Tibial nerve (tissue), 4 donors: ENCODE results near the gene CDON. TPM values are rescaled to one million over a fixed set of nuclear protein-coding genes. Genes with fewer than 3 reads are reported as not detected.

Source experiments
- DNase-seq, 2 donors: peaks; one replicate each; pipeline ENCODE4 v3.0.0-alpha.2; 2019; ENCODE audit warnings: low spot score in 2 of 2
- H3K27ac ChIP-seq, 4 donors: fragments of 200-600 bp; sonication (generic) in 3 of 4; one replicate each; pipeline ENCODE4 v1.5.1; 2017 to 2019; ENCODE audit warnings: mild to moderate bottlenecking in 1 of 4
- H3K27me3 ChIP-seq, 2 donors: fragments of 200-600 bp; sonication (generic) in 1 of 2; one replicate each; pipeline versions ENCODE4 v1.5.1 to v1.6.0; 2017 to 2019
- H3K36me3 ChIP-seq, 3 donors: fragments of 200-600 bp; sonication (generic); one replicate each; pipeline ENCODE4 v1.5.1; 2018 to 2019
- H3K4me1 ChIP-seq, 4 donors: fragments of 200-600 bp; sonication (generic) in 3 of 4; one replicate each; pipeline ENCODE4 v1.5.1; 2017 to 2019
- H3K4me3 ChIP-seq, 4 donors: fragments of 200-600 bp; sonication (generic) in 3 of 4; one replicate each; pipeline ENCODE4 v1.5.1; 2017 to 2019; ENCODE audit warnings: mild to moderate bottlenecking in 1 of 4, moderate library complexity in 1 of 4
- H3K9me3 ChIP-seq, 4 donors: fragments of 200-600 bp; sonication (generic) in 3 of 4; one replicate each; pipeline ENCODE4 v1.5.1; 2017 to 2019
- EP300 ChIP-seq, 2 donors: sonication (generic); formaldehyde crosslinking; IDR thresholded peaks; one replicate each; pipeline ENCODE4 v1.6.1; 2017; ENCODE audit warnings: antibody characterized with exemption in 2 of 2, mild to moderate bottlenecking in 1 of 2
- POLR2A ChIP-seq, 2 donors: fragments of 450-650 bp; IDR thresholded peaks; one replicate each; pipeline ENCODE4 v1.6.1; 2017; ENCODE audit warnings: antibody characterized with exemption in 2 of 2, mild to moderate bottlenecking in 2 of 2, moderate library complexity in 2 of 2
- WGBS, 2 donors: methylation state at CpG; one replicate each; pipeline ENCODE4 v1.1.5; 2018; 5-methylcytosine and 5-hydroxymethylcytosine counted together
- total RNA-seq, 4 donors: library from RNA; depleted of rRNA; stranded (reverse); fragments of >200 nt; gene quantifications; one replicate each; pipeline ENCODE4 v1.1.0, GENCODE V29; 2016
- TF ChIP-seq, protein P1 (sequence below), 5 experiments: fragments of 200-600 bp in 3 of 5; fragments of 450-650 bp in 2 of 5; sonication (generic) in 3 of 5; IDR thresholded peaks; one replicate each; pipeline ENCODE4 v1.5.1; 2016 to 2019; ENCODE audit warnings: antibody characterized with exemption in 5 of 5, mild to moderate bottlenecking in 3 of 5, moderate library complexity in 2 of 5

The CDON gene
- total RNA-seq, 4 donors from 2014 or later, result 14.4 to 25.9 (median 15.3) TPM

GRCh38 chr11:125938418-125938817 lies 124.2 kb downstream of the CDON start:
- TF ChIP-seq, protein P1, sequence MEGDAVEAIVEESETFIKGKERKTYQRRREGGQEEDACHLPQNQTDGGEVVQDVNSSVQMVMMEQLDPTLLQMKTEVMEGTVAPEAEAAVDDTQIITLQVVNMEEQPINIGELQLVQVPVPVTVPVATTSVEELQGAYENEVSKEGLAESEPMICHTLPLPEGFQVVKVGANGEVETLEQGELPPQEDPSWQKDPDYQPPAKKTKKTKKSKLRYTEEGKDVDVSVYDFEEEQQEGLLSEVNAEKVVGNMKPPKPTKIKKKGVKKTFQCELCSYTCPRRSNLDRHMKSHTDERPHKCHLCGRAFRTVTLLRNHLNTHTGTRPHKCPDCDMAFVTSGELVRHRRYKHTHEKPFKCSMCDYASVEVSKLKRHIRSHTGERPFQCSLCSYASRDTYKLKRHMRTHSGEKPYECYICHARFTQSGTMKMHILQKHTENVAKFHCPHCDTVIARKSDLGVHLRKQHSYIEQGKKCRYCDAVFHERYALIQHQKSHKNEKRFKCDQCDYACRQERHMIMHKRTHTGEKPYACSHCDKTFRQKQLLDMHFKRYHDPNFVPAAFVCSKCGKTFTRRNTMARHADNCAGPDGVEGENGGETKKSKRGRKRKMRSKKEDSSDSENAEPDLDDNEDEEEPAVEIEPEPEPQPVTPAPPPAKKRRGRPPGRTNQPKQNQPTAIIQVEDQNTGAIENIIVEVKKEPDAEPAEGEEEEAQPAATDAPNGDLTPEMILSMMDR (IDR thresholded peaks at IDR 0.05), result no peak
- TF ChIP-seq POLR2A (IDR thresholded peaks at IDR 0.05), result no peak
- TF ChIP-seq EP300 (IDR thresholded peaks at IDR 0.05), result no peak
- Histone ChIP-seq H3K4me3 (no peak overlapping the region), H3K4me1 (no peaks in the 10 kb centered on the region), H3K36me3 (no peaks in the 10 kb centered on the region), H3K27me3 (no peaks in the 10 kb centered on the region), H3K27ac (no peak overlapping the region), H3K9me3 (no peaks in the 10 kb centered on the region)
- no peak for DNase-seq
- 91 to 95% methylated on average over 5 of the region's 5 CpGs for WGBS, 2 donors

GRCh38 chr11:125935618-125936199 lies 127.0 kb downstream of the CDON start:
- no peak for DNase-seq
- Histone ChIP-seq H3K9me3 (no peaks in the 10 kb centered on the region), H3K4me1 (no peaks in the 10 kb centered on the region), H3K27ac (no peak overlapping the region), H3K4me3 (no peak overlapping the region), H3K27me3 (no peaks in the 10 kb centered on the region), H3K36me3 (no peaks in the 10 kb centered on the region)
- WGBS, 2 donors, result 56 to 62% methylated on average over 12 of the region's 12 CpGs
- TF ChIP-seq, protein P1 (IDR thresholded peaks at IDR 0.05), result no peak
- TF ChIP-seq POLR2A (IDR thresholded peaks at IDR 0.05) (no peak), EP300 (IDR thresholded peaks at IDR 0.05) (no peak)

DNA sequence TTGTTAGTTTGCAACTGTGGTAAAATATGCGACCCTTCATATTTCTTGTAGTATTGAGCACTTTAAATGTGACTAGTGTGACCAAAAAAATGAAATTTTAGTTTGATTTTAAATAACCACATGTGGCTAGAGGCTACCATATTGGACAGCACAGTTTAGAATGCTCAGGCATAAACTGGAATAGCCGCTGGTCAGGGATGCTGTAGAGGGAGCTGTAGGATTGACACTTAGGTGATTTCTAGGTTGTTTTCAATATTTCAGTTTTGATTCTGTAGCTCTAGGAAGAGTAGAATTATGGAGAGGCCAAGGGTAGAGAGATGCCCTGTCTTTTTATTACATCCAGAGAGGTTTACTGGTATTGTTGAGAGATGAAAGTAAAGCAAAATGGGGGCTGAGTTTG lies 127.6 kb downstream of the CDON start:
- H3K4me1 ChIP-seq, result no peaks in the 10 kb centered on the region
- TF ChIP-seq, protein P1 (IDR thresholded peaks at IDR 0.05), result no peak
- TF ChIP-seq POLR2A (IDR thresholded peaks at IDR 0.05) (no peak), EP300 (IDR thresholded peaks at IDR 0.05) (no peak)
- no peaks in the 10 kb centered on the region for H3K36me3 ChIP-seq

GRCh38 chr11:125934473-125934872 lies 128.2 kb downstream of the CDON start:
- H3K36me3 ChIP-seq, result no peaks in the 10 kb centered on the region
- H3K4me3 ChIP-seq, result no peak overlapping the region
- no peaks in the 10 kb centered on the region for H3K9me3 ChIP-seq
- TF ChIP-seq POLR2A (IDR thresholded peaks at IDR 0.05), result no peak
- no peak for TF ChIP-seq EP300 (IDR thresholded peaks at IDR 0.05)
- TF ChIP-seq, protein P1 (IDR thresholded peaks at IDR 0.05), result no peak
- WGBS, 2 donors, result 95 to 97% methylated on average over 8 of the region's 8 CpGs
- no peak overlapping the region for H3K27ac ChIP-seq
- H3K27me3 ChIP-seq, result no peaks in the 10 kb centered on the region
- no peaks in the 10 kb centered on the region for H3K4me1 ChIP-seq
- no peak for DNase-seq

More for the DNA sequence above, 127.6 kb downstream of the CDON start:
- Histone ChIP-seq H3K9me3 (no peaks in the 10 kb centered on the region), H3K27me3 (no peaks in the 10 kb centered on the region), H3K4me3 (no peak overlapping the region), H3K27ac (no peak overlapping the region)
- no peak for DNase-seq
- 93 to 94% methylated on average over 2 of the region's 2 CpGs for WGBS, 2 donors

- Histone ChIP-seq H3K4me3 (no peak overlapping the region), H3K9me3 (no peaks in the 10 kb centered on the region), H3K4me1 (no peaks in the 10 kb centered on the region), H3K27me3 (no peaks in the 10 kb centered on the region), H3K27ac (no peak overlapping the region), H3K36me3 (no peaks in the 10 kb centered on the region)
- no peak for TF ChIP-seq EP300 (IDR thresholded peaks at IDR 0.05)
- TF ChIP-seq POLR2A (IDR thresholded peaks at IDR 0.05), result no peak
- TF ChIP-seq, protein P1 (IDR thresholded peaks at IDR 0.05), result no peak
- no peak for DNase-seq
- WGBS, 2 donors, result 66 to 74% methylated on average over 12 of the region's 12 CpGs
Measured at GRCh38 chr11:125933030-125933813, 129.4 kb downstream of the CDON start.
